GM19455 (cell line): ENCODE data around the gene DNAH3.
"Not testable (repeated sequence)": the region's sequence is repeated elsewhere in the genome, so short reads cannot be mapped to it uniquely, and the experiment has no call there.

ENCODE experiments used
- ATAC-seq: cut with Tn5 transposase; IDR thresholded peaks from one replicate; pipeline ENCODE4 v1.9.1; 2021; ENCODE audit not compliant: unreplicated experiment

Gene DNAH3

GRCh38 chr16:21075252-21075651 is 75.4 kb downstream of the DNAH3 start:
- ATAC-seq = no peak

DNA sequence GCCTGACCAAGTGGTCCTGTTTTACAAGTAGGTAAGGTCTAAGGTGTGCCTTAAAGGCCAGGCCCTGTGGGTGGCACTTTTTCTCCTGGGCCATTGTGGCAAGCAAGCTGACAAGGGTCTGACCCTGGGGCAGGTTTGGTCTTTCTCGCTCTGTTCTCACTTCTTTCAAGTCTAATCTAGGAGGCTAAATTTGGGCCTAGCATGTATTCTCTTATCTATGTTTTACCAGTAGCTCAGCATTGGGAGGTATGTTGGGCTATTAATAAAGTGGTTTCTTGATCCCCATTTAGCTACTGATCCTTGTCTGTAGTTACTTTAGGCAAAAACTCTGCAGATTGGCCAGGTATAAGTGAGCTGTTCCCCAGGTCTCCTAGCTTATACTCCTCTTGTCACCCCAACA is 77.7 kb downstream of the DNAH3 start:
- ATAC-seq = no peak

- ATAC-seq = no peak
Observed at GRCh38 chr16:21071741-21072140, 78.9 kb downstream of the DNAH3 start.

DNA sequence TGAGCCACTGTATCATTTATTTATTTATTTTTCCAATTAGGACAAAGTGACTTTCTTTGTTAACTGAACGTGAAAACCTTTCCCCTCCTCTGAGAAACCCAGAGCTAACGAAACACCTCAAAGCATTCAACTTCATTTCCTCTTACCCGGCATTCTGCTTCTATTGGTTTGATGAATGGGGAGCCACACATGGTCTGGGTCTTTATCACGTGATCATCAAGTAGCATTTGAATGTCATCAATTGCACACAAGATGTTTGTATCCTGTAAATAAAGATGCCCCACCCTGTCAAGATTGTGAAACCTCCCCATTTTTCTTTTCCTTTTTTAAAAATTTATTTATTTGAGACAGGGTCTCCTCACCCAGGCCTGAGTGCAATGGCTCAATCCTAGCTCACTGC is 80.1 kb downstream of the DNAH3 start:
- no peak for ATAC-seq

GRCh38 chr16:21069986-21070385 is 80.7 kb downstream of the DNAH3 start:
- no peak for ATAC-seq

DNA sequence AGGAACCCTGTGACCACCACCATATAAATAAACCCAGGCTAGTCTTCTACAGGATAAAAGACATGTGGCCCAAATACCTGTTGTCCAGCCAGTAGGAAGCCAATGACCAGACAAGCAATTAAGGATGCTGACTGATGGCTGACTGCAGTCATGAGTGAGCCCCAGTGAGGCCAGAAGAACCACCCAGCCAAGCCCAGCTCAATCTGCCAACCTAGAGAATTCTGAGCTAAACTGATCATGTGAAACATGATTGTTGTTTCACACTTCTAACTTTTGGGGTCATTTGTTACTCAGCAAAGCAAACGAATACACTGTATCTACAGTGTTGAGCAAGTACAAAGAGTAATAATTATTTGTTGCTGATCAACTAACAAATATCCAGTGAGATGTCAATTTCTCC is 86.4 kb downstream of the DNAH3 start:
- ATAC-seq = no peak

DNA sequence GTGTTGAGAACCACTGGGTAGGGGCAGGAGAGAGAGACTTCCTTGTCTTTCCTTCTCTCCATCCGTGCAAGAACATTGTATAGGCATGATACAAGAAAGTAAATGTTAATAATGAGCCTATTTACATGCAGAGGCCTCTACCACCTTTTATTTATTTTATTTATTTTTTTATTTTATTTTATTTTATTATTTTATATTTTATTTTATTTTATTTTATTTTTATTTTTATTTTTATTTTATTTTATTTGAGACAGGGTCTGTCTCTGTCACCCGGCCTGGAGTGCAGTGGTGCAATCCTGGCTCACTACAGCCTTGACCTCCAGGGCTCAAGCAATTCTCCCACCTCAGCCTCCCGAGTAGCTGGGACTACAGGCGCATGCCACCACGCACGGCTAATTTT is 87.3 kb downstream of the DNAH3 start:
- ATAC-seq = not testable (repeated sequence)

DNA sequence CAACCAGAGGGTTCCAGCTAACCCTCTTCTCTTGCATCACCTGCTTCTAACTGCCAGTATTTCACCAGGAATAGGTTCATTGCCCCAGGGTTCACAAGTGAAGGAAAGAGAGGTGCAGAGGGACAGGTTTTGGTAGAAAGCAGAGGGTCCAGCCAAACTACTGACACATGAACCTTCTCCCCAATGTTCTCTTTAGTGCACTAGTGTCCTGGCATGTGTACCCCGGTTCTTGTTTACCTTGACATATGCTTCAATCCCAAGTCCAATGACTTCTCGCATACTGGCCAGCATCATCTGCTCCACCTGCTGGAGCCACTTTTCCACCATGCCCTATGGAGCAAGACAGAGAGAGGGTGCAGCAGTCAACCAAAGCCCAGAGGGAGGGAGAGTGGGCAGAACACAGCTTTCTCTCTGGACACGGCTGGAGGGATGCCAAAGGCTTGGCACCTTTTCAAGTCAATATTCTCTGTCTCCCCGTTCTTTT is 90.6 kb downstream of the DNAH3 start:
- ATAC-seq = no peak

DNA sequence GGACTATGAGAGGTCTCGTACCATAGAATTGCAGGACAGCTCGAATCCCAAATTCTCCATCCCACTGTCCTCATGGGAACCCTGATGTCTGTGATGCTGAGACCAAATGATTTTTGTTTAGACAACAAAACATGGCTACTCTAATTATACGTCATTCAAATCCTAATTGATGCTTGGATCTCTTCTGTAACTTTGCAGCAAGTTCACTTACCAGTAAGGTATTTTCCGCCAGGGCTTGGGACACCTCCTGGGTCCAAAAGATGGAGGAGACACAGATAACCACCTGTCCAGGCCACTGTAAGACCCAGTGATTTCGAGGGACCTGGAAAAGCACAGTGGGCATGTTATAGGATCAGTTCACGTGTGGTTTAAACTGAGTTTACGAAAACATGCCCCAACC is 92.8 kb downstream of the DNAH3 start:
- no peak for ATAC-seq

DNA sequence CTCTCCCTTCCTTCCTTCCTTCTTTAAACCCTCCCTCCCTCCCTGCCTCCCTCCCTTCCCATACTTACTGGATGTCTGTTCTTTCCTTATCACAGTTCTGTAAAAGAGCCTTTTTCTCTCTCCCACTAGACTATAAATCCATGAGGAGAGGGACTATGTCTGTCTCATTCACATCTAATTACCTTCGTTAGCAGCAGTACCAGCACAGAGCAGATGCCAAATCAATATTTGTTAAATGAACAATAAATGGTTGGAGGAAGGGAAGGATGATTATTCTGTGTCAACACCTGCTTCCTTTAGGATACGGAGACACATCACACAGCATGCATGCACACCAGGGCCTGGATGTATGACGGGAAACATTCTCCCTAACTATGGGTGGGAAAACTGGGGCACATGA is 94.2 kb downstream of the DNAH3 start:
- ATAC-seq = no peak

DNA sequence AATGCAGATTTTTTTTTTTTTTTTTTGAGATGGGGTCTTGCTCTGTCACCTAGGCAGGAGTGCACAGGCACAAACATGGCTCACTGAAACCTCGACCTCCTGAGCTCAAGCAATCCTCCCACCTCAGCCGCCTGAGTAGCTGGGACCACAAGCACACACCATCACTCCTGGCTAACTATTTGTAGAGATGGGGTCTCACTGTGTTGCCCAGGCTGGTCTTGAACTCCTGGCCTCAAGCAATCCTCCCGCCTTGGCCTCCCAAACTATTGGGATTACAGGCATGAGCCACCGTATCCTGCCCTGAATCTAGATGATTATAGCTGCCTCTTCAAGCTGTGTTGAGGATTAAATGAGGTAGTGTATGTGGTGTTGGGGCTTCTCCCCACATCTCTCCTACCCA is 94.9 kb downstream of the DNAH3 start:
- not testable (repeated sequence) for ATAC-seq

DNA sequence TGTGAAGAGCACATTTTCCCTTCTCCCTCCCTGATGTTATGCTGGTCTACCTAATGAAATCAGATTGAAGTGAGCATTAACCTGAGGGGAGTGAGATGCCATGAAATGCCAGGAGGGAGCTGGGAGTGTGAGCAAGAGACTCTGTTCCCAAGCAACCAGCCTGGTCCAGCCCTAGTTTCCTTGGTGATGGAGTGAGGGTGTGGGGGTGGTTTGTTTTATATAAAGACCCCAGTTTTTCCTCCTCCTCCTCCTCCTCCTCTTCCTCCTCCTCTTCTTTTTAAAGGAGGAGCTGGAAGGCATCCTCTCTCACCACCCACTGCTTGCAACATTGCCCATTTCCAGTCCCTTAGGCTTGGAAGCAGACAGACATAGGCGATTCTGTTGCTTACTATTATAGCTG is 97.1 kb downstream of the DNAH3 start:
- ATAC-seq = no peak

DNA sequence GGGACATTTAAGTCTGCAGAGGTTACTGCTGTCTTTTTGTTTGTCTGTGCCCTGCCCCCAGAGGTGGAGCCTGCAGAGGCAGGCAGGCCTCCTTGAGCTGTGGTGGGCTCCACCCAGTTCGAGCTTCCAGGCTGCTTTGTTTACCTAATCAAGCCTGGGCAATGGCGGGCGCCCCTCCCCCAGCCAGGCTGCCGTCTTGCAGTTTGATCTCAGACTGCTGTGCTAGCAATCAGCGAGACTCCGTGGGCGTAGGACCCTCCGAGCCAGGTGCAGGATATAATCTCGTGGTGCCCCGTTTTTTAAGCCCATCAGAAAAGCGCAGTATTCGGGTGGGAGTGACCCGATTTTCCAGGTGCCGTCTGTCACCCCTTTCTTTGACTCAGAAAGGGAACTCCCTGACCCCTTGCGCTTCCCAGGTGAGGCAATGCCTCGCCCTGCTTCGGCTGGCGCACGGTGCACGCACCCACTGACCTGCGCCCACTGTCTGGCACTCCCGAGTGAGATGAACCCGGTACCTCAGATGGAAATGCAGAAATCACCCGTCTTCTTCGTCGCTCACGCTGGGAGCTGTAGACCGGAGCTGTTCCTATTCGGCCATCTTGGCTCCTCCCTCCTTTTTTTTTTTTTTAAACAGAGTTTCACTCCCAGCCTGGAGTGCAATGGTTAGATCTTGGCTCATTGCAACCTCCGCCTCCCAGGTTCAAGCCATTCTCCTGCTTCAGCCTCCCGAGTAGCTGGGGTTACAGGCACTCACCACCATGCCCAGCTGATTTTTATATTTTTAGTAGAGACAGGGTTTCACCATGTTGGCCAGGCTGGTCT is 102.3 kb downstream of the DNAH3 start:
- ATAC-seq = not testable (repeated sequence)

- ATAC-seq = no peak
Observed at GRCh38 chr16:21038197-21038596, 112.4 kb downstream of the DNAH3 start.

GRCh38 chr16:21037736-21038135 is 112.9 kb downstream of the DNAH3 start:
- ATAC-seq = no peak

DNA sequence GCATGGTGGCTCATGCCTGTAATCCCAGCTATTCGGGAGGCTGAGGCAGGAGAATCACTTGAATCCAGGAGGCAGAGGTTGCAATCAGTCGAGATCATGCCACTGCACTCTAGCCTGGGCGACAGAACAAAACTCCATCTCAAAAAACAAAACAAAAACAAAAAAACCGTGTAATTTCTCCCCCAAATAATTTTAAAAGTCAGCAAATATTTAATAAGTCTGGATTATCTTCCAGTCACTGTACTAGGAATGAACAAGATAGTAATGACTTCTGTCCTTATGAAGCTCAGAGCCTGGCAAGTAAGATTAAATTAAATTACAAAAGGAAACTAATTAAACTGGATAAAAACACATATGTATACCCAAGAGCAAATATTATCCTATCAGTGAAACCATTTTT is 113.5 kb downstream of the DNAH3 start:
- ATAC-seq = no peak

GRCh38 chr16:21036471-21036870 is 114.2 kb downstream of the DNAH3 start:
- ATAC-seq = no peak

GRCh38 chr16:21033704-21034103 is 116.9 kb downstream of the DNAH3 start:
- no peak for ATAC-seq

GRCh38 chr16:21033264-21033663 is 117.4 kb downstream of the DNAH3 start:
- ATAC-seq = no peak

- no peak for ATAC-seq
Observed at GRCh38 chr16:21028728-21029127, 121.9 kb downstream of the DNAH3 start.

DNA sequence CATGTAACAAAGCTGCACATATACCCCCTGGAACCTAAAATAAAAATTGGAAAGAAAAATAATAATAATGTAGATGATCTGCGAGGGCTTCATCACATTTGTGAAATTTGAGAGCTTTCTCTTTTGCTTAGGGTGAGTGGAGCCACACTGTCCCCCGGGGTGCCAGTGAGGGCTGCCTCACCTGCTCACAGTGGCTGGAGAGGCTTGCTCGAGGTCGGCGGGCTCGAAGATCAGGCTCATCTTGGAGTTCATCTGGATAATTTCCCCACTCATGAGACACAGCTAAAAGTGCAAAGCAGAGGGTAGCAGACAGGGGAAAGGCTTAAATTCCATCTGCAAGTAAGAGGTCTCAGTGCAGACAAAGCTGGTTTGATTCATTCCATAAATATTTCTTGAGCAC is 123.8 kb downstream of the DNAH3 start:
- no peak for ATAC-seq

- ATAC-seq = no peak
Observed at GRCh38 chr16:21023509-21024202, 127.0 kb downstream of the DNAH3 start.
